Fibroblast of skin of right quadriceps (primary cell): ENCODE measurements around the gene SPTBN5.

ENCODE experiments used
- DNase-seq: peaks from one replicate; pipeline ENCODE4 v3.0.0-alpha.2; 2013

SPTBN5 gene

GRCh38 chr15:41861736-41862356, 32.0 kb downstream of the SPTBN5 start:
- DNase-seq: no peak

- no peak for DNase-seq
Observed at GRCh38 chr15:41860049-41860828, 33.6 kb downstream of the SPTBN5 start.

GRCh38 chr15:41858756-41859155, 35.1 kb downstream of the SPTBN5 start:
- DNase-seq: no peak

- DNase-seq: no peak
Observed at GRCh38 chr15:41857316-41857715, 36.5 kb downstream of the SPTBN5 start.

- no peak for DNase-seq
Observed at GRCh38 chr15:41856716-41857115, 37.1 kb downstream of the SPTBN5 start.

- no peak for DNase-seq
Observed at GRCh38 chr15:41856262-41856661, 37.6 kb downstream of the SPTBN5 start.

- no peak for DNase-seq
Observed at GRCh38 chr15:41855261-41855961, 38.4 kb downstream of the SPTBN5 start.

- no peak for DNase-seq
Observed at GRCh38 chr15:41854443-41854842, 39.4 kb downstream of the SPTBN5 start.

GRCh38 chr15:41853831-41854230, 40.0 kb downstream of the SPTBN5 start:
- DNase-seq: no peak

GRCh38 chr15:41852736-41853590, 40.9 kb downstream of the SPTBN5 start:
- DNase-seq: no peak

- DNase-seq: no peak
Observed at GRCh38 chr15:41851755-41852370, 42.0 kb downstream of the SPTBN5 start.

GRCh38 chr15:41851167-41851523, 42.7 kb downstream of the SPTBN5 start:
- no peak for DNase-seq

- no peak for DNase-seq
Observed at GRCh38 chr15:41850482-41851166, 43.2 kb downstream of the SPTBN5 start.

GRCh38 chr15:41849861-41850260, 44.0 kb downstream of the SPTBN5 start:
- no peak for DNase-seq

- no peak for DNase-seq
Observed at GRCh38 chr15:41849204-41849603, 44.6 kb downstream of the SPTBN5 start.

GRCh38 chr15:41848631-41849030, 45.2 kb downstream of the SPTBN5 start:
- no peak for DNase-seq

GRCh38 chr15:41847981-41848380, 45.9 kb downstream of the SPTBN5 start:
- no peak for DNase-seq

GRCh38 chr15:41847206-41847605, 46.6 kb downstream of the SPTBN5 start:
- DNase-seq: no peak

GRCh38 chr15:41844814-41845213, 49.0 kb downstream of the SPTBN5 start:
- DNase-seq: no peak

GRCh38 chr15:41843571-41843970, 50.3 kb downstream of the SPTBN5 start:
- no peak for DNase-seq

GRCh38 chr15:41842229-41842628, 51.6 kb downstream of the SPTBN5 start:
- DNase-seq: no peak

- no peak for DNase-seq
Observed at GRCh38 chr15:41841131-41841530, 52.7 kb downstream of the SPTBN5 start.
